HUES6 (cell line): ENCODE measurements around the gene TRAF7.

Experiments used
- H3K27ac ChIP-seq: 2 replicates; pipeline ENCODE4 v1.7.0; 2013; ENCODE audit warnings: low read depth, mild to moderate bottlenecking, low read length, inconsistent platforms
- H3K27me3 ChIP-seq: 2 replicates; pipeline ENCODE4 v1.6.1; 2013; ENCODE audit warnings: low read length; ENCODE audit not compliant: control insufficient read depth, insufficient read depth
- H3K36me3 ChIP-seq: 2 replicates; pipeline ENCODE4 v1.6.1; 2013; ENCODE audit warnings: low read length; ENCODE audit not compliant: control insufficient read depth, insufficient read depth
- H3K4me1 ChIP-seq: 2 replicates; pipeline ENCODE4 v1.6.1; 2013; ENCODE audit warnings: low read length; ENCODE audit not compliant: control insufficient read depth, insufficient read depth
- H3K4me3 ChIP-seq: 2 replicates; pipeline ENCODE4 v1.5.1; 2013; ENCODE audit warnings: low read depth, low read length
- H3K9ac ChIP-seq: one replicate; pipeline ENCODE4 v1.6.1; 2013; ENCODE audit warnings: mild to moderate bottlenecking, low read length
- H3K9me3 ChIP-seq: 2 replicates; pipeline ENCODE4 v1.6.1; 2013; ENCODE audit warnings: low read depth, low read length; ENCODE audit not compliant: control insufficient read depth, insufficient read depth

TRAF7 gene

DNA sequence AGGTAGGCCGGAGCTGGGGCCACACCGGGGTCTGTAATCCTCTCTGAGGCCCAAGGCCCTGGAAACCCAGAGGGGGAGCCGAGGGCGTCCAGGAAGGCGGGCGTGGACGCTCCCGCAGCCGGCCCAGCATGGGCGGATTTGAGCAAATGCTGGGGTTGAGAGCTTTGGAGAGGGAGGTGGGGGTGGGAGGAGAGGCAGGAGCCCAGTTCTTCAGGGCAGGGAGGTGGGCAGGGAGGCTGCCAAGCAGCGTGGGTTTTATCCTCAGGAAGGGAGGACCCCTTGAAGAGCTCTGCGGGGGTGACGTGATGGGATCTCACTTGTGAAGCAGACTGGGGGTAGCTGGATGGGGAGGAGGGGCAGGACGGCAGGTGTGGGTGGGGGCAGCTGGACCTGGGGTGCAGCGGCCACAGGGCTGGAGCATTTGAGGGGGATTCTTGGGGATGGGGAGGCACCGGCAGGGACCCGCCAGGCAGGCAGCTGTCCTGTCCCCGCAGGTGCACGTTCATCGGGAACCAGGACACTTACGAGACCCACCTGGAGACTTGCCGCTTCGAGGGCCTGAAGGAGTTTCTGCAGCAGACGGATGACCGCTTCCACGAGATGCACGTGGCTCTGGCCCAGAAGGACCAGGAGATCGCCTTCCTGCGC, 17.2 kb downstream of the TRAF7 start:
- Histone ChIP-seq H3K4me1 (no peaks in the 10 kb centered on the region), H3K27ac (no peak overlapping the region), H3K27me3 (no peaks in the 10 kb centered on the region), H3K36me3 (peaks cover 81% of the 10 kb centered on the region), H3K9ac (no peak overlapping the region), H3K9me3 (no peaks in the 10 kb centered on the region), H3K4me3 (no peak overlapping the region)

DNA sequence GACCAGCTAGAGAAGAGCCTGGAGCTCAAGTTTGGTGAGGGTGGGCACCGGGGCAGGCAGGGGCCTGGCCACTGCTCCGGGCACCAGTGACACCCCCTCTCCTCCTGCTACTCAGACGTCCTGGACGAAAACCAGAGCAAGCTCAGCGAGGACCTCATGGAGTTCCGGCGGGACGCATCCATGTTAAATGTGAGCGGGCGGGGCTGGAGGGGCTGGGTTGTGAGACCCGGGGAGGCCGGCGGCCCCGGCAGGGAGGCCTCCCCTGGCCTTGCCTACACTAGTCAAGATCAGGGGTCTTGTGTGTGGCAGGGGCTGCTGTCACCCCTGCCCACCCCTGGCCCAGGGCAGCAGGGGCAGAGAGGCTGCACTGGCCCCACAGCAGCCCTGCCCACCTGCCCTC, 17.8 kb downstream of the TRAF7 start:
- H3K36me3 ChIP-seq, result peaks cover 75% of the 10 kb centered on the region
- no peaks in the 10 kb centered on the region for H3K27me3 ChIP-seq
- H3K27ac ChIP-seq, result no peak overlapping the region
- no peaks in the 10 kb centered on the region for H3K4me1 ChIP-seq
- H3K9me3 ChIP-seq, result no peaks in the 10 kb centered on the region
- H3K9ac ChIP-seq, result no peak overlapping the region
- H3K4me3 ChIP-seq, result no peak overlapping the region

DNA sequence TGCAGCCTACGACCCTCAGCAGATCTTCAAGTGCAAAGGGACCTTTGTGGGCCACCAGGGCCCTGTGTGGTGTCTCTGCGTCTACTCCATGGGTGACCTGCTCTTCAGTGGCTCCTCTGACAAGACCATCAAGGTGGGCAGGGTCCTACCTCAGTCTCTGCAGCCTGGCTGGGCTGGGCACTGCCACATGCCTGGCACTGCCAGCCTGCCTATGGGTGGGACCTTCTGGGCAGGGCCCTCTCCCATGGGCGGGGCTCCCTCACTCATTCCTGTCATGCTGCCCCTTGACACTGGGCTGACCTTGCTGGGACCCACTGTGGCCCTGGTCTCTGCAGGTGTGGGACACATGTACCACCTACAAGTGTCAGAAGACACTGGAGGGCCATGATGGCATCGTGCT, 18.3 kb downstream of the TRAF7 start:
- H3K27me3 ChIP-seq, result no peaks in the 10 kb centered on the region
- no peak overlapping the region for H3K27ac ChIP-seq

DNA sequence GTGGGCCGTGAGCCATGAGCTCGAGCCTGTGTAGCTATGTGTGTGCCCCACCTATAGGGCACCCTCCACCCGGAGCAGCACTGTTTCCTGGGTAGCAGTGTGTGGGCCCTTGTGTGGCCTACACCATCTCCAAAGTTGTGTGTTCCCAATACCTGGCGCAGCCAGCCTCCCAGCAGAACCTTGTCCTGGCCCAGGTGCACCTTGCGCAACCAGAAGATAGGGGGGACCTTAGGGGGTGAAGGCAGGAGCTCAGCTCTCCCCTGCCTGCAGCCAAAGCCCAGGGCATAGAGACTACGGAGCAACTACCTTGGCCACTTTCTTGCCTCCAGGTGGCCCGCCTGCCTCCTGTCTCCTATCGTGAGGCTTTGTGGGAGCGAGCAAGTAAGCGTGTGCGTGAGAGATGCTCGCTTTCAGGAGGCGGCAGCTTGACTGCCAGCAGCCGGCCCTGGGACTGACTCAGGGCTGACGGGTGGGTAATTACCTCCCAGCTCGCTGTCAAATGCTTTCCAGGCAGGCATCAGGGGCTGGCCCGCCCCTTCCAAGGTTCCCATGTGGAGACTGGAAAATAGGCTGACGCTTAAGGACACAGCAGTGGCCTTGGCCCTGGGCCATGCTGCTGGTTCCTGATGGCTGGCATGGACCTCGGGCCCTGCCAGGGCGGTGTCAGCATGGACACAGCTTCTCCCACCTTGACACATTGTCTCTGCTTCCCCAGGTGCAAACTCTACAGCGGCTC, 19.0 kb downstream of the TRAF7 start:
- Histone ChIP-seq H3K36me3 (peaks cover 65% of the 10 kb centered on the region), H3K4me1 (no peaks in the 10 kb centered on the region), H3K27me3 (peaks cover 3% of the 10 kb centered on the region; the same call in 1 of the 2 replicates), H3K27ac (no peak overlapping the region), H3K9me3 (no peaks in the 10 kb centered on the region), H3K9ac (no peak overlapping the region), H3K4me3 (no peak overlapping the region)

More for the DNA sequence above, 18.3 kb downstream of the TRAF7 start:
- Histone ChIP-seq H3K9ac (no peak overlapping the region), H3K9me3 (no peaks in the 10 kb centered on the region), H3K4me1 (no peaks in the 10 kb centered on the region), H3K4me3 (no peak overlapping the region), H3K36me3 (peaks cover 72% of the 10 kb centered on the region)

DNA sequence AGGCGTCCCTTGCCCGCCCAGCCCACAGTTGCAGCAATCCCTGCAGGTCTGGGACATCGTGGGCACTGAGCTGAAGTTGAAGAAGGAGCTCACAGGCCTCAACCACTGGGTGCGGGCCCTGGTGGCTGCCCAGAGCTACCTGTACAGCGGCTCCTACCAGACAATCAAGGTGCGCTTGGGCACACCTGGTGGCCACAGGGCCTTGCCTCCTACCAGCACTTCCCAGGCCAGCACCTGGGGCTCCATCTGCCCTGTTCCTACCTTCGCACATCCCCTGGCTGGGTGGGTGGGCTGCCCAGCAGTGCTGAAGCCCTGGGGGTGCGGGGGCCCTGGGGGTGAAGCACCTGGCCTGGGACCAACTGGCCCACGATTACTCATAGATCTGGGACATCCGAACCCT, 19.9 kb downstream of the TRAF7 start:
- no peak overlapping the region for H3K27ac ChIP-seq
- H3K27me3 ChIP-seq, result peaks cover 3% of the 10 kb centered on the region; the same call in 1 of the 2 replicates
- H3K4me3 ChIP-seq, result no peak overlapping the region
- H3K36me3 ChIP-seq, result peaks cover 61% of the 10 kb centered on the region
- H3K9me3 ChIP-seq, result no peaks in the 10 kb centered on the region
- H3K4me1 ChIP-seq, result no peaks in the 10 kb centered on the region
- no peak overlapping the region for H3K9ac ChIP-seq

DNA sequence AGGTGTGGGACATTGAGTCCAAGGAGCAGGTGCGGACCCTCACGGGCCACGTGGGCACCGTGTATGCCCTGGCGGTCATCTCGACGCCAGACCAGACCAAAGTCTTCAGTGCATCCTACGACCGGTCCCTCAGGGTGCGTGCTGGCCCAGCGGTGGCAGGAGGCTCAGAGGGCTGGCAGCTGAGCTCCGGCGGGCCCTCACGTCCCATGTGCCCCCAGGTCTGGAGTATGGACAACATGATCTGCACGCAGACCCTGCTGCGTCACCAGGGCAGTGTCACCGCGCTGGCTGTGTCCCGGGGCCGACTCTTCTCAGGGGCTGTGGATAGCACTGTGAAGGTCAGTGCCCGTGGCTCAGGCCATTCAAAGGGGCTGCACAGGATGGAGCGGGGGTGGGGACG, 20.5 kb downstream of the TRAF7 start:
- H3K4me3 ChIP-seq, result no peak overlapping the region
- peaks cover 3% of the 10 kb centered on the region; the same call in 1 of the 2 replicates for H3K27me3 ChIP-seq
- no peaks in the 10 kb centered on the region for H3K4me1 ChIP-seq
- H3K36me3 ChIP-seq, result peaks cover 58% of the 10 kb centered on the region
- H3K9ac ChIP-seq, result no peak overlapping the region
- H3K9me3 ChIP-seq, result no peaks in the 10 kb centered on the region
- H3K27ac ChIP-seq, result no peak overlapping the region

DNA sequence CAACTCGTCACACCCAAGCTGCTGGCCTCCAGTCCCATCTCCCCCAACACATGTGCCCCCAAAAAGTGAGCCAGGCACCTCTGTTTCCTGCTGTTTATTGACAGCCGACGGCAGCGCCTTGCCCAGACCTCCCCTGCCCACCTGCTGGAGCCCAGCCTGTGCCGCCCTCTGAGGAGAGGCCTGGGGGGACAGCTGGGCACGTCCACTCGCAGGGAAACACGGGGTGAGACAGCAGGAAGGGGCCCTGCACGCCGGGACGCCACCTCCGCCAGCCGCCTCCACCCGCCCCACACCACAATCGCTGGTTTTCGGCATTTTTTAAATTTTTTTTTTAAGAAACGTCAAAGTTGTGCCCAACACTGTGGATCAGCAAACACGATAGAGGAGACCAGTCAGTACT, 21.5 kb downstream of the TRAF7 start:
- H3K9me3 ChIP-seq, result no peaks in the 10 kb centered on the region
- no peak overlapping the region for H3K4me3 ChIP-seq
- H3K4me1 ChIP-seq, result peaks cover 4% of the 10 kb centered on the region; the same call in 1 of the 2 replicates
- H3K9ac ChIP-seq, result no peak overlapping the region
- H3K36me3 ChIP-seq, result peaks cover 48% of the 10 kb centered on the region
- H3K27me3 ChIP-seq, result peaks cover 3% of the 10 kb centered on the region; the same call in 1 of the 2 replicates
- no peak overlapping the region for H3K27ac ChIP-seq

DNA sequence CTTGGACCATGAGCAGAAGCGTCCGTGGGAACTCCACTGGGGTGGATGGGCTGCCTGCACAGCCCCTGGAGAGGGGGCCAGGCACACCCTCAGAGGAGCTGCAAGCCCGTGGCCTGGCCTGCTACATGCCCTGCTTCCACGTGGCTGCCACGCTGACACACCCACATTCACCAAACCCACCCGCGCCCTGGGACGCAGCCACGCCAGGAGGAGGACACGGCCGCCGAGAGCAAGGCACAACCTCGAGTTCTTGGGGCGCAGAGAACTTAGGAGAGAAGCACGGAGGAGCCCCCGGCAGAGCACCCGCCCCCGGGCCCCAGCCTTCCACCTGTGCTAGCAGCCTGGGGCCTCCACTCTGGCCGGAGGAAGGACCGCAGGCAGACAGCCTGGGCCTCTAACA, 22.0 kb downstream of the TRAF7 start:
- H3K27me3 ChIP-seq, result peaks cover 3% of the 10 kb centered on the region; the same call in 1 of the 2 replicates
- peaks cover 4% of the 10 kb centered on the region; the same call in 1 of the 2 replicates for H3K4me1 ChIP-seq
- no peak overlapping the region for H3K9ac ChIP-seq
- peaks cover 46% of the 10 kb centered on the region for H3K36me3 ChIP-seq
- no peak overlapping the region for H3K27ac ChIP-seq
- no peak overlapping the region for H3K4me3 ChIP-seq
- H3K9me3 ChIP-seq, result no peaks in the 10 kb centered on the region

DNA sequence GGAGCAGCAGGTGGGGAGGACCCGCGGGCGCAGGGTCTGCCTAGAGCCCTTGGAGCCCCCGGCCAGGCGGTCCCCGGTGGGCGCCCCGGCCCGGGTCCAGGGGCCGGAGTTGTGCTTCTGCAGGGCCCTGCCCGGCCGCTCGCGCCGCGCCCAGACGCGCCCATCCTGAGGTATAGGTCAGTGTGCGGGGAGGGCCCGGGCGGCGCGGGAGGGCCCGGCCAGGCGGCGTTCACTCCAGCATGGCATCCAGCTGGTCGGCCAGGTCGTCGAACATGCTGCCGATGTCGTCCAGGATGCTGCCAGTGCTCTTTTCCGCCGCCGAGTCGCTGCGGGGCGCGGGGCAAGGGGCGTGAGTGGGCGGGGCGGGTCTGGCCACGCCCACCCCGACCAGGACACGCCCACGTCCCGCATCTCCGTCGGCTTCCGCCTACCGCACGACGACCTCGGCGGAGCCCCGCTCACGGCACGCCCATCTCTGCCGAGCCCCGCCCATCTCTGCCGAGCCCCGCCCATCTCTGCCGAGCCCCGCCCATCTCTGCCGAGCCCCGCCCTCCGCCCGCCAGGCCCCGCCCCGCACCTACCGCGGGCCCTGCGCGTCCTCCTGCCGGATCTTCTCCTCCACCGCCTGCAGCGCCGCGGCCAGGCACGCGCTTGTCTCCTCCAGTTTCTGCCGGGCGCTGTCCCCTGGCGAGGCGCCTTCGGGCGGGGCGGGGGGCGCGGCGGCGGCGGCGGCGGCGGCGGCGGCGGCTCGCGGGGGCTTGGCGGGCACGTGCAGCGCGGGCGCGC, 22.9 kb downstream of the TRAF7 start:
- H3K27me3 ChIP-seq, result peaks cover 3% of the 10 kb centered on the region; the same call in 1 of the 2 replicates
- no peak overlapping the region for H3K27ac ChIP-seq
- no peaks in the 10 kb centered on the region for H3K9me3 ChIP-seq
- peaks cover 4% of the 10 kb centered on the region; the same call in 1 of the 2 replicates for H3K4me1 ChIP-seq
- H3K36me3 ChIP-seq, result peaks cover 39% of the 10 kb centered on the region
- H3K4me3 ChIP-seq, result peak overlapping the region; percentile 32; the same call in 1 of the 2 replicates
- H3K9ac ChIP-seq, result no peak overlapping the region

DNA sequence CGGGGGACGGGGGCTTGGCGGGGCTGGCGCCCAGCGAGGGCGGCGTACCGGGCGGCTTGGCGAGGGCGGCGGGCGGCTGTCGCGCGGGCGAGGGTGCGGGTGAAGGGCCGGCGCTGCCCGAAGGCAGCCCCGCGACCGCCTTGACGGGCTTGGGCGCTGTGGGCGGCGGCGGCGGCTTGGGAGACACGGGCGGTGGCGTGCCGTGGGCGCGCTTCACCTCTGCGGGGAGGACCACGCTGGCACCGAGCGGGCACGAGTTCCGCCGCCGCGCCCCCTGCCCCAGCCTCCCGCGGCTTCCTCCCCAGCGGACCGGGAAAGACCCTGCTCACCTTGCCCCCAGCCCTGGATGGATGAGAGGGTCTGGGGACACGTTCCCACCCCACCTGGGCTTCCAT, 23.5 kb downstream of the TRAF7 start:
- Histone ChIP-seq H3K36me3 (peaks cover 33% of the 10 kb centered on the region), H3K4me3 (no peak overlapping the region), H3K9ac (no peak overlapping the region), H3K27me3 (peaks cover 3% of the 10 kb centered on the region; the same call in 1 of the 2 replicates), H3K4me1 (peaks cover 4% of the 10 kb centered on the region; the same call in 1 of the 2 replicates), H3K9me3 (no peaks in the 10 kb centered on the region), H3K27ac (no peak overlapping the region)
